ENCODE results near the gene PHF1.

The PHF1 gene

GRCh38 chr6:33453393-33454008 is 42.7 kb downstream of the PHF1 start:
- no peak for DNase-seq (ENCODE audit: low read depth in 2 of 2)

- DNase-seq (ENCODE audit: low read depth in 2 of 2): peak; percentile 84 to 86
Observed at GRCh38 chr6:33454009-33454946, 43.5 kb downstream of the PHF1 start, which contains the start of gene ZBTB9. Gene ZBTB9, plus strand, starts transcription at chr6:33454576. Its CDS starts 525 bp downstream, at chr6:33455101.

DNA sequence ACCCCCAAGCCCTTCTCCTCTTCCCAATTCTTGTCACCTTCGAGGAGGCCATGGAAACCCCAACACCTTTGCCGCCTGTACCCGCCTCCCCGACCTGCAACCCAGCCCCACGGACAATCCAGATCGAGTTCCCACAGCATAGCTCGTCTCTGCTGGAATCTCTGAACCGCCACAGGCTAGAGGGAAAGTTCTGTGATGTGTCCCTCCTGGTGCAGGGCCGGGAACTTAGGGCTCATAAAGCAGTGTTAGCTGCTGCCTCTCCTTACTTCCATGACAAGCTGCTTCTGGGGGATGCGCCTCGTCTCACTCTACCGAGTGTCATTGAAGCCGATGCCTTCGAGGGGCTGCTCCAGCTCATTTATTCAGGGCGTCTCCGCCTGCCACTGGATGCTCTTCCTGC is 44.2 kb downstream of the PHF1 start:
- no peak for DNase-seq (ENCODE audit: low read depth in 2 of 2)

DNA sequence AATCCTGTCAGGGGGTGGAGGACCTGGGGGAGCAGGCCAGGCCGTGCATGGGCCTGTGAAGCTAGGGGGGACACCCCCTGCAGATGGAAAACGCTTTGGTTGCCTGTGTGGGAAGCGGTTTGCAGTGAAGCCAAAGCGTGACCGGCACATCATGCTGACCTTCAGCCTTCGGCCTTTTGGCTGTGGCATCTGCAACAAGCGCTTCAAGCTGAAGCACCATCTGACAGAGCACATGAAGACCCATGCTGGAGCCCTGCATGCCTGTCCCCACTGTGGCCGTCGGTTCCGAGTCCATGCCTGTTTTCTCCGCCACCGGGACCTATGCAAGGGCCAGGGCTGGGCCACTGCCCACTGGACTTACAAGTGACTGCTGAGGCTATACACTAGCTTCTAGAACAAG is 45.3 kb downstream of the PHF1 start:
- no peak for DNase-seq (ENCODE audit: low read depth in 2 of 2)

DNA sequence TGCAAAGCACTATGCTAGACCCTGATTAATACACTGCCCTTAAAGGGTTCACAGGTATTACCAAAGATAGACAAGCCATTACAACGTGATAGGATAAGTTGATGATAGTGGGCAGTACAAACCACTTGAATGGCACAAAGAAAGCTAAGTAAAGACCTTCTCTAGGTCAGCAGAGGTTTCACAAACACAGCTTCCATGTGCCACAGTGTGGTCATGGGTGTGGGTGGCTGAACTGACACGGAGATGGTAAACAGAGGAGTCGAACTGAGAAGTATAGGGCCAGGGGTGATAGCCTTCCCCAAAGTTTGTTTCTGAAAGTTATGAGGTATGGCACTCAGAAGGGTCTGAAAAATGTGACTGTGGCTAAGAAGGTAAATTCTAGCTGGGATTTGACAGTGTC is 47.9 kb downstream of the PHF1 start:
- DNase-seq (ENCODE audit: low read depth in 2 of 2): no peak

- no peak for DNase-seq (ENCODE audit: low read depth in 2 of 2)
Observed at GRCh38 chr6:33459226-33459625, 48.4 kb downstream of the PHF1 start.
